CD8-positive, alpha-beta memory T cell (primary cell): ENCODE data around the gene FBXL2. TPM values are rescaled to one million over a fixed set of nuclear protein-coding genes. Genes with fewer than 3 reads are reported as not detected.
A peak's percentile ranks its signal among the peaks of the same experiment; 100 is the strongest.

Experiments
- CTCF ChIA-PET: fragments of 350-600 bp; sonication (Branson Sonifier 250); formaldehyde crosslinking; loops from one replicate; lab custom pipeline; 2021; ENCODE audit warnings: antibody characterized with exemption; lab: Charles Lee
- POLR2A ChIA-PET: fragments of 350-600 bp; sonication (Branson Sonifier 250); formaldehyde crosslinking; loops from one replicate; lab custom pipeline; 2021; ENCODE audit warnings: antibody characterized with exemption; lab: Charles Lee
- DNase-seq, 5 donors: peaks; one replicate each; pipeline versions ENCODE4 v3.0.0 to v3.0.0-alpha.2; 2020 to 2022; ENCODE audit warnings: mixed read lengths in 1 of 5
- H3K27ac ChIP-seq: one replicate; pipeline ENCODE4 v1.7.0; 2013; ENCODE audit warnings: low read depth, mild to moderate bottlenecking, low read length, moderate library complexity
- H3K27me3 ChIP-seq: 2 replicates; pipeline ENCODE4 v1.7.0; 2013; ENCODE audit warnings: low read length, mild to moderate bottlenecking; ENCODE audit not compliant: insufficient read depth, poor library complexity, severe bottlenecking
- H3K36me3 ChIP-seq: 2 replicates; pipeline ENCODE4 v1.7.0; 2013; ENCODE audit warnings: mild to moderate bottlenecking, low read length, moderate library complexity; ENCODE audit not compliant: insufficient read depth
- H3K4me1 ChIP-seq: 2 replicates; pipeline ENCODE4 v1.7.0; 2013; ENCODE audit warnings: mild to moderate bottlenecking, low read length, moderate library complexity; ENCODE audit not compliant: insufficient read depth
- H3K4me3 ChIP-seq: 2 replicates; pipeline ENCODE4 v1.7.0; 2013; ENCODE audit warnings: mild to moderate bottlenecking, low read length
- H3K9me3 ChIP-seq: 2 replicates; pipeline ENCODE4 v1.7.0; 2013; ENCODE audit warnings: mild to moderate bottlenecking, low read length
- H3K27ac Mint-ChIP-seq, 8 donors: one replicate each; pipeline ENCODE4 v1.8.0; 2020 to 2021; ENCODE audit warnings: mixed read lengths in 8 of 8, mild to moderate bottlenecking in 6 of 8, inconsistent platforms in 3 of 8, moderate library complexity in 3 of 8
- H3K27me3 Mint-ChIP-seq, 2 donors: one replicate each; pipeline ENCODE4 v1.8.0; 2020 to 2021; ENCODE audit warnings: mixed read lengths in 2 of 2, mild to moderate bottlenecking in 1 of 2, moderate library complexity in 1 of 2
- H3K36me3 Mint-ChIP-seq, 3 donors: one replicate each; pipeline ENCODE4 v1.8.0; 2020 to 2021; ENCODE audit warnings: mixed read lengths in 3 of 3, inconsistent platforms in 1 of 3, mild to moderate bottlenecking in 1 of 3
- H3K4me1 Mint-ChIP-seq, 3 donors: one replicate each; pipeline ENCODE4 v1.8.0; 2020 to 2021; ENCODE audit warnings: mixed read lengths in 3 of 3, inconsistent platforms in 1 of 3, mild to moderate bottlenecking in 1 of 3
- H3K4me3 Mint-ChIP-seq, 7 donors: one replicate each; pipeline ENCODE4 v1.8.0; 2020 to 2021; ENCODE audit warnings: mixed read lengths in 7 of 7, mild to moderate bottlenecking in 6 of 7, moderate library complexity in 4 of 7, inconsistent platforms in 2 of 7
- H3K9me3 Mint-ChIP-seq, 5 donors: one replicate each; pipeline ENCODE4 v1.8.0; 2020 to 2022; ENCODE audit warnings: mixed read lengths in 5 of 5, mild to moderate bottlenecking in 3 of 5, moderate library complexity in 2 of 5, inconsistent platforms in 1 of 5
- polyA plus RNA-seq: library from polyadenylated mRNA; unstranded; fragments of 300-500 nt; fragmentation: Illumina TruSeq; gene quantifications from one replicate; pipeline ENCODE4 v1.2.3, GENCODE V29; 2021
- total RNA-seq, 2 experiments: library from RNA; stranded (reverse); gene quantifications; one replicate each; pipeline ENCODE4 v1.2.3, GENCODE V29; 2021

Gene FBXL2
- not detected for total RNA-seq
- not detected for polyA plus RNA-seq

GRCh38 chr3:33277193-33277882 lies at the start of gene FBXL2:
FBXL2 (plus strand) TSS chr3:33277442; CDS start chr3:33277513, 71 bp downstream.
- Mint-ChIP-seq H3K27ac (peak within 1 kb of the TSS in 1 of 8 donors; percentile 43), H3K36me3 (peaks cover 0 to 8% (median 0%) of the 10 kb centered on the region in 3 donors), H3K4me1 (peaks cover 6 to 11% (median 7%) of the 10 kb centered on the region in 3 donors), H3K4me3 (peak within 1 kb of the TSS in 6 of 7 donors; percentile 43 to 77 (median 64)), H3K9me3 (peaks cover 0 to 2% (median 1%) of the 10 kb centered on the region in 5 donors), H3K27me3 (peaks cover 37 to 55% of the 10 kb centered on the region in 2 donors)
- Histone ChIP-seq H3K4me3 (no peak within 1 kb of the TSS), H3K9me3 (no peaks in the 10 kb centered on the region), H3K4me1 (no peaks in the 10 kb centered on the region), H3K36me3 (no peaks in the 10 kb centered on the region), H3K27ac (no peak within 1 kb of the TSS), H3K27me3 (peaks cover 5% of the 10 kb centered on the region)
- ChIA-PET CTCF (no interaction called here), POLR2A (no interaction called here)
- no peak for DNase-seq

GRCh38 chr3:33229066-33229465 lies 48.2 kb upstream of the FBXL2 start:
- Histone ChIP-seq H3K4me3 (no peak overlapping the region), H3K27ac (no peak overlapping the region), H3K36me3 (no peaks in the 10 kb centered on the region), H3K9me3 (no peaks in the 10 kb centered on the region), H3K4me1 (no peaks in the 10 kb centered on the region), H3K27me3 (no peaks in the 10 kb centered on the region)
- no peak overlapping the region for H3K27ac Mint-ChIP-seq
- H3K27me3 Mint-ChIP-seq: peaks cover 5 to 30% of the 10 kb centered on the region in 2 donors
- peaks cover 0 to 3% (median 0%) of the 10 kb centered on the region in 5 donors for H3K9me3 Mint-ChIP-seq
- ChIA-PET POLR2A (no interaction called here), CTCF (interaction anchor here (0.6 to 0.7 kb wide), 2 partner anchors 19 to 71 kb away, joined by 3 read pairs; no protein-coding TSS in a partner anchor)
- H3K36me3 Mint-ChIP-seq: peaks cover 0 to 5% (median 0%) of the 10 kb centered on the region in 3 donors
- no peak overlapping the region for H3K4me3 Mint-ChIP-seq
- no peaks in the 10 kb centered on the region for H3K4me1 Mint-ChIP-seq
- no peak for DNase-seq

GRCh38 chr3:33229947-33230346 lies 47.3 kb upstream of the FBXL2 start:
- Mint-ChIP-seq H3K9me3 (peaks cover 0 to 4% (median 0%) of the 10 kb centered on the region in 5 donors), H3K27ac (no peak overlapping the region)

GRCh38 chr3:33231756-33232465 lies 45.3 kb upstream of the FBXL2 start:
- no peaks in the 10 kb centered on the region for H3K9me3 ChIP-seq
- no peaks in the 10 kb centered on the region for H3K4me1 ChIP-seq
- H3K27ac ChIP-seq: no peak overlapping the region
- H3K4me3 ChIP-seq: no peak overlapping the region
- CTCF ChIA-PET: no interaction called here
- Mint-ChIP-seq H3K4me1 (no peaks in the 10 kb centered on the region), H3K9me3 (peaks cover 0 to 4% (median 0%) of the 10 kb centered on the region in 5 donors), H3K36me3 (peaks cover 0 to 5% (median 0%) of the 10 kb centered on the region in 3 donors), H3K27ac (no peak overlapping the region), H3K4me3 (no peak overlapping the region), H3K27me3 (peaks cover 5 to 45% of the 10 kb centered on the region in 2 donors)
- H3K27me3 ChIP-seq: peaks cover 3% of the 10 kb centered on the region
- DNase-seq: no peak
- H3K36me3 ChIP-seq: no peaks in the 10 kb centered on the region
- POLR2A ChIA-PET: no interaction called here

More at GRCh38 chr3:33229947-33230346, 47.3 kb upstream of the FBXL2 start:
- Histone ChIP-seq H3K9me3 (no peaks in the 10 kb centered on the region), H3K27me3 (no peaks in the 10 kb centered on the region), H3K4me1 (no peaks in the 10 kb centered on the region), H3K27ac (no peak overlapping the region), H3K4me3 (no peak overlapping the region), H3K36me3 (no peaks in the 10 kb centered on the region)
- peaks cover 5 to 32% of the 10 kb centered on the region in 2 donors for H3K27me3 Mint-ChIP-seq
- H3K4me3 Mint-ChIP-seq: no peak overlapping the region
- POLR2A ChIA-PET: no interaction called here
- CTCF ChIA-PET: no interaction called here
- no peaks in the 10 kb centered on the region for H3K4me1 Mint-ChIP-seq
- DNase-seq: no peak
- H3K36me3 Mint-ChIP-seq: peaks cover 0 to 5% (median 0%) of the 10 kb centered on the region in 3 donors

GRCh38 chr3:33233884-33234283 lies 43.4 kb upstream of the FBXL2 start:
- peaks cover 3% of the 10 kb centered on the region for H3K27me3 ChIP-seq
- peaks cover 0 to 4% (median 2%) of the 10 kb centered on the region in 5 donors for H3K9me3 Mint-ChIP-seq
- H3K36me3 ChIP-seq: no peaks in the 10 kb centered on the region
- DNase-seq: no peak
- H3K27ac Mint-ChIP-seq: peak overlapping the region in 1 of 8 donors; percentile 36
- H3K27ac ChIP-seq: no peak overlapping the region
- H3K4me3 ChIP-seq: no peak overlapping the region
- H3K27me3 Mint-ChIP-seq: peaks cover 9 to 41% of the 10 kb centered on the region in 2 donors
- ChIA-PET CTCF (no interaction called here), POLR2A (no interaction called here)
- H3K9me3 ChIP-seq: no peaks in the 10 kb centered on the region
- no peaks in the 10 kb centered on the region for H3K4me1 Mint-ChIP-seq
- H3K4me1 ChIP-seq: no peaks in the 10 kb centered on the region
- peaks cover 0 to 5% (median 0%) of the 10 kb centered on the region in 3 donors for H3K36me3 Mint-ChIP-seq
- H3K4me3 Mint-ChIP-seq: no peak overlapping the region

- no peak for DNase-seq
Observed at GRCh38 chr3:33236005-33236404, 41.2 kb upstream of the FBXL2 start.

GRCh38 chr3:33237439-33237838 lies 39.8 kb upstream of the FBXL2 start:
- H3K27ac Mint-ChIP-seq: no peak overlapping the region
- DNase-seq: no peak
- ChIA-PET POLR2A (no interaction called here), CTCF (no interaction called here)
- Histone ChIP-seq H3K4me1 (no peaks in the 10 kb centered on the region), H3K27me3 (peaks cover 3% of the 10 kb centered on the region), H3K36me3 (no peaks in the 10 kb centered on the region), H3K4me3 (no peak overlapping the region), H3K27ac (no peak overlapping the region), H3K9me3 (no peaks in the 10 kb centered on the region)
- H3K4me3 Mint-ChIP-seq: no peak overlapping the region
- H3K9me3 Mint-ChIP-seq: peaks cover 0 to 8% (median 2%) of the 10 kb centered on the region in 5 donors
- peaks cover 4 to 46% of the 10 kb centered on the region in 2 donors for H3K27me3 Mint-ChIP-seq
- H3K4me1 Mint-ChIP-seq: no peaks in the 10 kb centered on the region
- H3K36me3 Mint-ChIP-seq: no peaks in the 10 kb centered on the region

More at GRCh38 chr3:33236005-33236404, 41.2 kb upstream of the FBXL2 start:
- peaks cover 3% of the 10 kb centered on the region for H3K27me3 ChIP-seq
- Mint-ChIP-seq H3K27ac (no peak overlapping the region), H3K9me3 (peaks cover 0 to 8% (median 2%) of the 10 kb centered on the region in 5 donors), H3K4me1 (no peaks in the 10 kb centered on the region), H3K27me3 (peaks cover 4 to 46% of the 10 kb centered on the region in 2 donors), H3K4me3 (no peak overlapping the region), H3K36me3 (no peaks in the 10 kb centered on the region)
- H3K36me3 ChIP-seq: no peaks in the 10 kb centered on the region
- H3K27ac ChIP-seq: no peak overlapping the region
- ChIA-PET POLR2A (no interaction called here), CTCF (no interaction called here)
- no peaks in the 10 kb centered on the region for H3K9me3 ChIP-seq
- no peak overlapping the region for H3K4me3 ChIP-seq
- H3K4me1 ChIP-seq: no peaks in the 10 kb centered on the region

GRCh38 chr3:33238923-33239322 lies 38.3 kb upstream of the FBXL2 start:
- H3K36me3 ChIP-seq: no peaks in the 10 kb centered on the region
- no peaks in the 10 kb centered on the region for H3K4me1 ChIP-seq
- no peak overlapping the region for H3K27ac Mint-ChIP-seq
- H3K4me3 ChIP-seq: no peak overlapping the region
- H3K4me1 Mint-ChIP-seq: no peaks in the 10 kb centered on the region
- no peak overlapping the region for H3K4me3 Mint-ChIP-seq
- DNase-seq: no peak
- CTCF ChIA-PET: no interaction called here
- H3K27ac ChIP-seq: no peak overlapping the region
- H3K27me3 Mint-ChIP-seq: peaks cover 4 to 37% of the 10 kb centered on the region in 2 donors
- peaks cover 0 to 8% (median 2%) of the 10 kb centered on the region in 5 donors for H3K9me3 Mint-ChIP-seq
- H3K36me3 Mint-ChIP-seq: no peaks in the 10 kb centered on the region
- POLR2A ChIA-PET: no interaction called here
- no peaks in the 10 kb centered on the region for H3K9me3 ChIP-seq
- peaks cover 3% of the 10 kb centered on the region for H3K27me3 ChIP-seq
